Neural progenitor cell (in vitro differentiated cells): ENCODE measurements around the gene PPA2. TPM values are rescaled to one million over a fixed set of nuclear protein-coding genes. Genes with fewer than 3 reads are reported as not detected.

ENCODE experiments used
- DNase-seq: peaks from one replicate; pipeline ENCODE4 v3.0.0-alpha.2; 2016; ENCODE audit warnings: low spot score
- H2AFZ ChIP-seq: fragments of 200-600 bp; sonication (generic); replicated peaks from 2 replicates; pipeline ENCODE4 v1.6.1; 2016; ENCODE audit warnings: antibody characterized with exemption
- H3F3A ChIP-seq: fragments of 200-600 bp; sonication (generic); 2 replicates; pipeline ENCODE4 v1.6.1; 2016; ENCODE audit warnings: antibody characterized with exemption, low read depth
- H3K27ac ChIP-seq: fragments of 200-600 bp; sonication (generic); 2 replicates; pipeline ENCODE4 v1.5.1; 2016; ENCODE audit warnings: mild to moderate bottlenecking
- H3K27me3 ChIP-seq: fragments of 200-600 bp; sonication (generic); 2 replicates; pipeline ENCODE4 v1.6.1; 2016; ENCODE audit warnings: mild to moderate bottlenecking, moderate library complexity
- H3K36me3 ChIP-seq: fragments of 200-600 bp; sonication (generic); 2 replicates; pipeline ENCODE4 v1.5.1; 2016
- H3K4me1 ChIP-seq: fragments of 200-600 bp; sonication (generic); 2 replicates; pipeline ENCODE4 v1.6.1; 2016; ENCODE audit warnings: mixed run types
- H3K4me2 ChIP-seq: fragments of 200-600 bp; sonication (generic); 2 replicates; pipeline ENCODE4 v1.6.1; 2016
- H3K4me3 ChIP-seq: fragments of 200-600 bp; sonication (generic); 2 replicates; pipeline ENCODE4 v1.5.1; 2016
- H3K79me2 ChIP-seq: fragments of 200-600 bp; sonication (generic); 2 replicates; pipeline ENCODE4 v1.6.1; 2016; ENCODE audit warnings: low read depth
- H3K9ac ChIP-seq: fragments of 200-600 bp; sonication (generic); 2 replicates; pipeline ENCODE4 v1.6.1; 2016
- H3K9me3 ChIP-seq: fragments of 200-600 bp; sonication (generic); 2 replicates; pipeline ENCODE4 v1.5.1; 2016; ENCODE audit warnings: low read depth
- H4K20me1 ChIP-seq: fragments of 200-600 bp; sonication (generic); 2 replicates; pipeline ENCODE4 v1.6.1; 2016; ENCODE audit warnings: low read depth
- H3K27ac Mint-ChIP-seq: 3 replicates; pipeline ENCODE4 v1.8.0; 2021; ENCODE audit warnings: mixed read lengths
- H3K27me3 Mint-ChIP-seq: 2 replicates; pipeline ENCODE4 v1.8.0; 2022; ENCODE audit warnings: low read depth, mild to moderate bottlenecking, inconsistent platforms, moderate library complexity, mixed read lengths; ENCODE audit not compliant: insufficient read depth
- H3K36me3 Mint-ChIP-seq: 3 replicates; pipeline ENCODE4 v1.8.0; 2021; ENCODE audit warnings: mixed read lengths
- H3K4me1 Mint-ChIP-seq: 3 replicates; pipeline ENCODE4 v1.8.0; 2021; ENCODE audit warnings: mixed read lengths
- H3K4me3 Mint-ChIP-seq: 3 replicates; pipeline ENCODE4 v1.8.0; 2021; ENCODE audit warnings: mild to moderate bottlenecking, moderate library complexity, mixed read lengths
- H3K9me3 Mint-ChIP-seq: 3 replicates; pipeline ENCODE4 v1.8.0; 2020; ENCODE audit warnings: mixed read lengths
- EZH2 ChIP-seq: fragments of 200-600 bp; sonication (generic); IDR thresholded peaks from 2 replicates; pipeline ENCODE4 v1.6.1; 2017; ENCODE audit warnings: antibody characterized with exemption, mild to moderate bottlenecking, moderate library complexity
- EZH2phosphoT487 ChIP-seq: fragments of 200-600 bp; sonication (generic); IDR thresholded peaks from 2 replicates; pipeline ENCODE4 v1.6.1; 2017; ENCODE audit warnings: antibody characterized with exemption
- total RNA-seq: library from RNA; depleted of rRNA; stranded (reverse); fragments of >200 nt; gene quantifications from 2 replicates; pipeline ENCODE4 v1.2.3, GENCODE V29; 2015; ENCODE audit warnings: low replicate concordance
- TF ChIP-seq, protein P1 (sequence below): fragments of 200-600 bp; sonication (generic); IDR thresholded peaks from 2 replicates; pipeline ENCODE4 v1.5.1; 2017; ENCODE audit warnings: antibody characterized with exemption, mild to moderate bottlenecking

The PPA2 gene
- total RNA-seq, 1 donor from 2014 or later: 237 TPM

GRCh38 chr4:105373324-105373723, 100.5 kb downstream of the PPA2 start:
- Mint-ChIP-seq H3K9me3 (no peaks in the 10 kb centered on the region), H3K4me1 (no peaks in the 10 kb centered on the region), H3K27me3 (no peaks in the 10 kb centered on the region), H3K36me3 (peaks cover 15% of the 10 kb centered on the region), H3K4me3 (no peak overlapping the region), H3K27ac (no peak overlapping the region)
- H2AFZ ChIP-seq: no peak overlapping the region
- no peaks in the 10 kb centered on the region for H3K79me2 ChIP-seq
- no peaks in the 10 kb centered on the region for H3K27me3 ChIP-seq
- DNase-seq: no peak
- TF ChIP-seq, protein P1, sequence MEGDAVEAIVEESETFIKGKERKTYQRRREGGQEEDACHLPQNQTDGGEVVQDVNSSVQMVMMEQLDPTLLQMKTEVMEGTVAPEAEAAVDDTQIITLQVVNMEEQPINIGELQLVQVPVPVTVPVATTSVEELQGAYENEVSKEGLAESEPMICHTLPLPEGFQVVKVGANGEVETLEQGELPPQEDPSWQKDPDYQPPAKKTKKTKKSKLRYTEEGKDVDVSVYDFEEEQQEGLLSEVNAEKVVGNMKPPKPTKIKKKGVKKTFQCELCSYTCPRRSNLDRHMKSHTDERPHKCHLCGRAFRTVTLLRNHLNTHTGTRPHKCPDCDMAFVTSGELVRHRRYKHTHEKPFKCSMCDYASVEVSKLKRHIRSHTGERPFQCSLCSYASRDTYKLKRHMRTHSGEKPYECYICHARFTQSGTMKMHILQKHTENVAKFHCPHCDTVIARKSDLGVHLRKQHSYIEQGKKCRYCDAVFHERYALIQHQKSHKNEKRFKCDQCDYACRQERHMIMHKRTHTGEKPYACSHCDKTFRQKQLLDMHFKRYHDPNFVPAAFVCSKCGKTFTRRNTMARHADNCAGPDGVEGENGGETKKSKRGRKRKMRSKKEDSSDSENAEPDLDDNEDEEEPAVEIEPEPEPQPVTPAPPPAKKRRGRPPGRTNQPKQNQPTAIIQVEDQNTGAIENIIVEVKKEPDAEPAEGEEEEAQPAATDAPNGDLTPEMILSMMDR: no peak
- TF ChIP-seq EZH2phosphoT487 (no peak), EZH2 (no peak)
- no peaks in the 10 kb centered on the region for H3K9me3 ChIP-seq
- H3K4me2 ChIP-seq: no peak overlapping the region
- peaks cover 12% of the 10 kb centered on the region for H3K36me3 ChIP-seq
- H3K27ac ChIP-seq: no peak overlapping the region
- H3F3A ChIP-seq: no peaks in the 10 kb centered on the region
- no peak overlapping the region for H3K4me3 ChIP-seq
- H4K20me1 ChIP-seq: no peaks in the 10 kb centered on the region
- no peaks in the 10 kb centered on the region for H3K4me1 ChIP-seq
- no peak overlapping the region for H3K9ac ChIP-seq

DNA sequence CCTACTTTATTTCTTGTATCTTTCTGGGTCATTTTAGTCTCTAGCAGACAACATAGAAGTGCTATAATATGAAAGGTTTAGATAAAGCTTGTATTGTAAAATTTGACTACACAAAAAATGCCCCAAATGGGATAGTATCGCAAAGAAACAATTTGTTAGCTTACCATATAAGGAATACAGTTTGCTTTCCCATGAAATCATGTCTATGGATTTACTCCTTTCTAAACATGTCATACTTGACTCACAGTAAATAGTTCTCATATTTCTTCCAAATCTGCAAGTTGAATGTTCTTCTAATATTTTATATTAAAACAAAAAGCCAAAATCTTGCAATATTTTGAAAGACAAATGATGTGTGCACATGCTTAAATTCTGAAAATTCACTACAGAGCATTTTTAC, 103.9 kb downstream of the PPA2 start:
- TF ChIP-seq, protein P1: no peak
- H3K27ac Mint-ChIP-seq: no peak overlapping the region
- Histone ChIP-seq H3K9me3 (no peaks in the 10 kb centered on the region), H3K9ac (no peak overlapping the region), H3K4me2 (no peak overlapping the region), H3K27me3 (no peaks in the 10 kb centered on the region), H3F3A (no peaks in the 10 kb centered on the region), H3K4me3 (no peak overlapping the region), H3K27ac (no peak overlapping the region), H4K20me1 (no peaks in the 10 kb centered on the region), H3K79me2 (no peaks in the 10 kb centered on the region), H3K36me3 (peaks cover 12% of the 10 kb centered on the region), H2AFZ (no peak overlapping the region), H3K4me1 (no peaks in the 10 kb centered on the region)
- no peak overlapping the region for H3K4me3 Mint-ChIP-seq
- peaks cover 20% of the 10 kb centered on the region for H3K9me3 Mint-ChIP-seq
- H3K4me1 Mint-ChIP-seq: no peaks in the 10 kb centered on the region
- no peak for DNase-seq
- H3K27me3 Mint-ChIP-seq: no peaks in the 10 kb centered on the region
- peaks cover 39% of the 10 kb centered on the region for H3K36me3 Mint-ChIP-seq

GRCh38 chr4:105361053-105361452, 112.8 kb downstream of the PPA2 start:
- no peaks in the 10 kb centered on the region for H3F3A ChIP-seq
- H3K9me3 Mint-ChIP-seq: peaks cover 18% of the 10 kb centered on the region
- H3K36me3 Mint-ChIP-seq: peaks cover 25% of the 10 kb centered on the region
- TF ChIP-seq EZH2 (no peak), EZH2phosphoT487 (no peak)
- TF ChIP-seq, protein P1: no peak
- H4K20me1 ChIP-seq: no peaks in the 10 kb centered on the region
- no peak for DNase-seq
- H3K27ac ChIP-seq: no peak overlapping the region
- no peaks in the 10 kb centered on the region for H3K36me3 ChIP-seq
- no peak overlapping the region for H3K4me2 ChIP-seq
- H3K27me3 Mint-ChIP-seq: no peaks in the 10 kb centered on the region
- H3K27ac Mint-ChIP-seq: no peak overlapping the region
- H3K9me3 ChIP-seq: no peaks in the 10 kb centered on the region
- H3K27me3 ChIP-seq: no peaks in the 10 kb centered on the region
- no peaks in the 10 kb centered on the region for H3K4me1 ChIP-seq
- no peak overlapping the region for H3K4me3 ChIP-seq
- no peak overlapping the region for H2AFZ ChIP-seq
- no peak overlapping the region for H3K9ac ChIP-seq
- H3K79me2 ChIP-seq: no peaks in the 10 kb centered on the region
- no peak overlapping the region for H3K4me3 Mint-ChIP-seq
- H3K4me1 Mint-ChIP-seq: no peaks in the 10 kb centered on the region
